Right atrium auricular region (tissue), 2 donors: ENCODE measurements around the gene CALN1. TPM values are rescaled to one million over a fixed set of nuclear protein-coding genes. Genes with fewer than 3 reads are reported as not detected.

Experiments used
- DNase-seq: peaks from one replicate; pipeline ENCODE4 v3.0.0-alpha.2; 2019; ENCODE audit warnings: low spot score
- H3K27ac ChIP-seq, 2 donors: fragments of 200-600 bp; sonication (generic); 1 replicate in 1 of 2; 2 replicates in 1 of 2; pipeline ENCODE4 v1.5.1; 2016 to 2019
- H3K27me3 ChIP-seq, 2 donors: fragments of 200-600 bp; sonication (generic); one replicate each; pipeline versions ENCODE4 v1.5.1 to v1.6.0; 2017 to 2019
- H3K36me3 ChIP-seq: fragments of 200-600 bp; sonication (generic); one replicate; pipeline ENCODE4 v1.5.1; 2016
- H3K4me1 ChIP-seq, 2 donors: fragments of 200-600 bp; sonication (generic); one replicate each; pipeline versions ENCODE4 v1.5.1 to v1.6.0; 2017 to 2019
- H3K4me3 ChIP-seq, 2 donors: fragments of 200-600 bp; sonication (generic); 1 replicate in 1 of 2; 2 replicates in 1 of 2; pipeline ENCODE4 v1.5.1; 2017 to 2019; ENCODE audit warnings: mild to moderate bottlenecking in 1 of 2, moderate library complexity in 1 of 2
- H3K9me3 ChIP-seq, 2 donors: fragments of 200-600 bp; sonication (generic); one replicate each; pipeline ENCODE4 v1.5.1; 2019
- total RNA-seq, 2 donors: library from RNA; depleted of rRNA; stranded (reverse); fragments of >200 nt; gene quantifications; one replicate each; pipeline ENCODE4 v1.1.0, GENCODE V29; 2016
- TF ChIP-seq, protein P1 (sequence below), 2 donors: fragments of 200-600 bp; sonication (generic); IDR thresholded peaks; one replicate each; pipeline ENCODE4 v1.5.1; 2019; ENCODE audit warnings: antibody characterized with exemption in 2 of 2

Gene CALN1
- total RNA-seq, 2 donors from 2014 or later, result not detected

DNA sequence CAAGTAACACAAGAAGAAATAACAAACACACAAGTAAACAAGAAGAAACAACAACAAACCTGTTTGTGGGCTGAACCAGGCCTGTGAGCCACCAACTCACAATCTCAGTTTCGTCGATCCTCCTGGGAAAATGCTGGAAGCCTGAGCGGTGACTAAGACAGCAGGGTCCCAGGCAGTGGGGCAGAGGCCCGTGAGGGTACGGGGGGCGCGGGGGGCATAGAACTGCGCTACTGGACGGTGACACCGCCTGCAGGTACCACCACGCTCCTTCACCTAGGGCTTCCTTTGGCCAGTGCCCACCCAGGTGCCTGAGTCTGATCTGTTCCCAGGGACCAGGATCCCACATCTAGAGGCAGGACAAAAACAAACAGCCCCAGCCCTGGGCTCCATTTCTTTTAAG, 3.4 kb upstream of the CALN1 start:
- DNase-seq, result no peak
- TF ChIP-seq, protein P1, sequence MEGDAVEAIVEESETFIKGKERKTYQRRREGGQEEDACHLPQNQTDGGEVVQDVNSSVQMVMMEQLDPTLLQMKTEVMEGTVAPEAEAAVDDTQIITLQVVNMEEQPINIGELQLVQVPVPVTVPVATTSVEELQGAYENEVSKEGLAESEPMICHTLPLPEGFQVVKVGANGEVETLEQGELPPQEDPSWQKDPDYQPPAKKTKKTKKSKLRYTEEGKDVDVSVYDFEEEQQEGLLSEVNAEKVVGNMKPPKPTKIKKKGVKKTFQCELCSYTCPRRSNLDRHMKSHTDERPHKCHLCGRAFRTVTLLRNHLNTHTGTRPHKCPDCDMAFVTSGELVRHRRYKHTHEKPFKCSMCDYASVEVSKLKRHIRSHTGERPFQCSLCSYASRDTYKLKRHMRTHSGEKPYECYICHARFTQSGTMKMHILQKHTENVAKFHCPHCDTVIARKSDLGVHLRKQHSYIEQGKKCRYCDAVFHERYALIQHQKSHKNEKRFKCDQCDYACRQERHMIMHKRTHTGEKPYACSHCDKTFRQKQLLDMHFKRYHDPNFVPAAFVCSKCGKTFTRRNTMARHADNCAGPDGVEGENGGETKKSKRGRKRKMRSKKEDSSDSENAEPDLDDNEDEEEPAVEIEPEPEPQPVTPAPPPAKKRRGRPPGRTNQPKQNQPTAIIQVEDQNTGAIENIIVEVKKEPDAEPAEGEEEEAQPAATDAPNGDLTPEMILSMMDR (IDR thresholded peaks at IDR 0.05), result no peak
- no peak overlapping the region for H3K27ac ChIP-seq
- no peaks in the 10 kb centered on the region for H3K27me3 ChIP-seq
- peaks cover 0 to 18% of the 10 kb centered on the region in 2 donors for H3K9me3 ChIP-seq
- no peaks in the 10 kb centered on the region for H3K36me3 ChIP-seq
- H3K4me3 ChIP-seq, result no peak overlapping the region
- no peaks in the 10 kb centered on the region for H3K4me1 ChIP-seq

DNA sequence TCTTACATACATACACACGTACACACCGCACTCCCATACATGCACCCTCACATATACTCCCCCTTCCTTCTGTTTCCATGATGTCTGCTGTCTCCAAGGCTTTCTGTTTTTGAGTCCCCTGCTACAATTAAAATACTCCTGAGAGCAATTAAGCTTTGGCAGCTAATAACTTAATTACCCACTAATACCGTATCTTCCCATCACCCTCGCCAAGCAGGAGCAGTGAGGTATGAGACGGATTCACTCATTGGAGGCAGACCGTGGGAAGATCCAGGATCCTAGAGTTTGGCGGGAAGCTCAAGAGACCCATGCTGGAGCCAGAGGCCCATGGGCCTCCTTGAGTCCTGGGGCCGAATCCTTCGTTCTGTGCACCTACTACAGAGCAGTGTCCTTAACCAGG, 1.7 kb upstream of the CALN1 start:
- TF ChIP-seq, protein P1 (IDR thresholded peaks at IDR 0.05), result no peak
- H3K27ac ChIP-seq, result no peak overlapping the region
- H3K36me3 ChIP-seq, result no peaks in the 10 kb centered on the region
- peaks cover 0 to 2% of the 10 kb centered on the region in 2 donors for H3K9me3 ChIP-seq
- H3K4me3 ChIP-seq, result no peak overlapping the region
- H3K4me1 ChIP-seq, result no peaks in the 10 kb centered on the region
- no peak for DNase-seq
- no peaks in the 10 kb centered on the region for H3K27me3 ChIP-seq

DNA sequence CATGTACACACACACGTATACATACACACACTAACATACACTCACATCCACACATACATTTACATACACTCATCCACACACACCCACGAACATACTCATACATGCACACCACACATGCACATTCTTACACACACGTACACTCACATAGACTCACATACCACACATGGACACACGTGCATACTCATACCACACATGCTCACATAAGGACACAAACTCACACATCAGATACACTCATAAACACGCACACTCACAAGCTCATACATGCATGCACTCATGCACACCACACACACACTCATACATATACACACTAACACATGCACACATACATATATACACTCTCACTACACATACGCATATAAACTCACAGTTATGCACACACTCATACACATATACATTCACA, 1.2 kb upstream of the CALN1 start:
- TF ChIP-seq, protein P1 (IDR thresholded peaks at IDR 0.05), result no peak
- no peaks in the 10 kb centered on the region for H3K36me3 ChIP-seq
- H3K27me3 ChIP-seq, result no peaks in the 10 kb centered on the region
- no peak for DNase-seq
- no peak overlapping the region for H3K4me3 ChIP-seq
- H3K27ac ChIP-seq, result no peak overlapping the region
- no peaks in the 10 kb centered on the region for H3K9me3 ChIP-seq
- no peaks in the 10 kb centered on the region for H3K4me1 ChIP-seq

DNA sequence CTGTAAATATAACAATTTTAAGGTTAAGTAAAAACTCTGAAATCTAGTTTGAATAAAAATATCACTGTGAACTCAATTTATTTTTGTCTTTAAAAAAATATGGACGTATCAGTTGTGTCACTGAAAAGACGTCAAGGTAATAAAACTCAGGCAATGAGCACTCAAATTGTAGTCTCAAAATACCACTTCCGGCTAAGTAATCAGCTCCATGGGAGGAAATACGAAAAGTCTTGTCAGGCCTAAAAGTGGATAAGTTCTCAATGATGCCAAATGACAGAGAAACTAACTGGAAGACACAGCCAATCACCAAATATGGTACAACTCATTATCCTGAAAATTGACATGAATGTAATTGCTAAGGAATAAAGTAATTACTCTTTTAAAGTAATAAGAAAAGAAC, 719 bp downstream of the CALN1 start:
- no peak overlapping the region for H3K4me3 ChIP-seq
- no peaks in the 10 kb centered on the region for H3K4me1 ChIP-seq
- H3K27me3 ChIP-seq, result no peaks in the 10 kb centered on the region
- TF ChIP-seq, protein P1 (IDR thresholded peaks at IDR 0.05), result no peak
- H3K9me3 ChIP-seq, result no peaks in the 10 kb centered on the region
- no peaks in the 10 kb centered on the region for H3K36me3 ChIP-seq
- no peak for DNase-seq
- H3K27ac ChIP-seq, result no peak overlapping the region

DNA sequence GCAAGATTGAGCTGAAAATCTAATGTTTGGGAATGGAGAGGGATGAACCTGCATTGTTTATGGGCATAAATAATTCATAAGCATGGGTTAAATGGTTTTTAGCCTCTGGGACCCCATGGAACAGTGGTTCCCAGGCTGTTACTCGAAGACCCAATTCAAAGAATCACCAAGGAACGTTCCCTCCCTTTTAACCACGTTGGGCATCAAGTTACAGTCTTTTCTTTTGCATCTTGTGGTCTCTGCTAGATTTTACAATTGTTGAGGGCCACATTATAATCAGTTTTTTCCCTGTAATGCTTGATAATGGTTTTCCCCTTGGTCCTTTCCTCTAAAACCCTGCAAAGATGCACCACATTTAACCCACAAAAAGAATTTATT, 2.5 kb downstream of the CALN1 start:
- H3K9me3 ChIP-seq, result no peaks in the 10 kb centered on the region
- no peak for DNase-seq
- H3K4me1 ChIP-seq, result no peaks in the 10 kb centered on the region
- TF ChIP-seq, protein P1 (IDR thresholded peaks at IDR 0.05), result no peak
- H3K27me3 ChIP-seq, result no peaks in the 10 kb centered on the region
- no peak overlapping the region for H3K4me3 ChIP-seq
- H3K27ac ChIP-seq, result no peak overlapping the region
- no peaks in the 10 kb centered on the region for H3K36me3 ChIP-seq

DNA sequence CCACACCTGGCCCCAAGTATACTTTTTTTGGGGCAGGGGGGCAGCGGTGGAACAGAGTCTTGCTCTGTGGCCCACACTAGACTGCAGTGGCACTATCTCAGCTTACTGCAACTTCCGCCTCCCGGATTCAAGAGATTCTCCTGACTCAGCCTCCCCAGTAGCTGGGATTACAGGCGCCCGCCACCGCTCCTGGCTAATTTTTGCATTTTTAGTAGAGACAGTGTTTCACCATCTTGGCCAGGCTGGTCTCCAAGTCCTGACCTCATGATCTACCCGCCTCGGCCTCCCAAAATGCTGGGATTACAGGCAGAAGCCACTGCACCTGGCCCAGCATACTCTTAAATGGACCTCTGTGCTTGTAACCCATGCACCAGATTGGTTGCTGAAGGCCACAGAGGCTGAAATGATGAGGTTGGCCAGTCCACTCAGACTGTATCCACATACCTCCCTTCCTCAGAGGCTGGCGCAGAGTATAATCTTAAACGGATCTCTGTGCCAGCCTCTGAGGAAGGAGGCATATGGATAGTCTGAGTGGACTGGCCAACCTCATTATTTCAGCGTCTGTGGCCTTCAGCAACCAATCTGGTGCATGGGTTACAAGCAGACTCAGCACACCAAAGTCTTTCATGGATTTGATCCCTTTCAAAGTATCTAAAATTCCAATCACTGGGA, 3.0 kb downstream of the CALN1 start:
- no peaks in the 10 kb centered on the region for H3K4me1 ChIP-seq
- DNase-seq, result no peak
- H3K4me3 ChIP-seq, result no peak overlapping the region
- no peaks in the 10 kb centered on the region for H3K9me3 ChIP-seq
- no peaks in the 10 kb centered on the region for H3K27me3 ChIP-seq
- H3K27ac ChIP-seq, result no peak overlapping the region
- no peaks in the 10 kb centered on the region for H3K36me3 ChIP-seq
- TF ChIP-seq, protein P1 (IDR thresholded peaks at IDR 0.05), result no peak
